Peyer's patch (tissue), 4 donors: ENCODE data around the gene LCN9.

Experiments
- POLR2A ChIP-seq, 2 donors: fragments of 450-650 bp; IDR thresholded peaks; one replicate each; pipeline ENCODE4 v1.5.1; 2017; ENCODE audit warnings: antibody characterized with exemption in 2 of 2, mild to moderate bottlenecking in 2 of 2, moderate library complexity in 2 of 2
- TF ChIP-seq, protein P1 (sequence below), 6 experiments: fragments of 450-650 bp in 4 of 6; fragments of 200-600 bp in 2 of 6; sonication (generic) in 1 of 6; IDR thresholded peaks; one replicate each; pipeline ENCODE4 v1.5.1; 2017 to 2019; ENCODE audit warnings: antibody characterized with exemption in 6 of 6, mild to moderate bottlenecking in 3 of 6, moderate library complexity in 1 of 6

DNA sequence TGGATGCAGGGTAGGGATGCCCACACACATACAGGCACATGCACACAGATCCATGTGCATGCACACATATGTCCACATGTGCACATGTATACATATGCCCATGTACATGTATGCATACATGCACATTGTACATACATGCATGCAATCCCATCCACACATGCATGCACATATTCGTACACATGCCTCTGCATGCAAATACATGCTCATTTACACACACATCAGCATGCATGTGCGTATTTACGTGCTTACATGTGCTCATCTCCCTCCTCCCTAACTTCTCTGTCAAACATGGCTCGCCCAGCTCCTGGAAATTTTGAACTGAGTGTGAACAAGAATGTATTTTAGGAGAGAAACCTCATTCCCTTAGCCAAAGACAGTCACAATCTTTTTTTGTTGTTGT is 45.1 kb downstream of the LCN9 start:
- TF ChIP-seq POLR2A (IDR thresholded peaks at IDR 0.05): no peak
- TF ChIP-seq, protein P1, sequence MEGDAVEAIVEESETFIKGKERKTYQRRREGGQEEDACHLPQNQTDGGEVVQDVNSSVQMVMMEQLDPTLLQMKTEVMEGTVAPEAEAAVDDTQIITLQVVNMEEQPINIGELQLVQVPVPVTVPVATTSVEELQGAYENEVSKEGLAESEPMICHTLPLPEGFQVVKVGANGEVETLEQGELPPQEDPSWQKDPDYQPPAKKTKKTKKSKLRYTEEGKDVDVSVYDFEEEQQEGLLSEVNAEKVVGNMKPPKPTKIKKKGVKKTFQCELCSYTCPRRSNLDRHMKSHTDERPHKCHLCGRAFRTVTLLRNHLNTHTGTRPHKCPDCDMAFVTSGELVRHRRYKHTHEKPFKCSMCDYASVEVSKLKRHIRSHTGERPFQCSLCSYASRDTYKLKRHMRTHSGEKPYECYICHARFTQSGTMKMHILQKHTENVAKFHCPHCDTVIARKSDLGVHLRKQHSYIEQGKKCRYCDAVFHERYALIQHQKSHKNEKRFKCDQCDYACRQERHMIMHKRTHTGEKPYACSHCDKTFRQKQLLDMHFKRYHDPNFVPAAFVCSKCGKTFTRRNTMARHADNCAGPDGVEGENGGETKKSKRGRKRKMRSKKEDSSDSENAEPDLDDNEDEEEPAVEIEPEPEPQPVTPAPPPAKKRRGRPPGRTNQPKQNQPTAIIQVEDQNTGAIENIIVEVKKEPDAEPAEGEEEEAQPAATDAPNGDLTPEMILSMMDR (IDR thresholded peaks at IDR 0.05): no peak
